ENCODE results near the gene ZRANB3.
"Not testable (repeated sequence)": the region's sequence is repeated elsewhere in the genome, so short reads cannot be mapped to it uniquely, and the experiment has no call there.

The ZRANB3 gene

DNA sequence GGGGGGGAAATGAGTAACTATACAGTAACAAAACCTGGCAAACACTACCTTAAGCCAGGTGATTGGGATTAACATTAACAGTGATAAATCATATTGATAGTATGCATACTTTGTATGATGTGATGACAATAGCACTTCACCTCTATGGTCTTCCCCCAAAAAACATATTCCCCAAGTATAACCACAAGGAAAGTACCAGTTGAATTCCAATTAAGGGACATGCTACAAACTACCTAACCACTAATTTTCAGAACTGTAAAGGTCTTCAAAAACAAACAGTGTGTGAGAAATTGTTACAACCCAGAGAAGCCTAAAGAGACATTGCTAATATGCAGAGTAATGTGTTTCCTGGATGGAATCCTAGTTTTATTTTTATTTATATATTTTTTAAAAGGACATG is 152.4 kb downstream of the ZRANB3 start:
- CTCF ChIA-PET, result no interaction called here
- POLR2A ChIA-PET, result no interaction called here
- no peak for DNase-seq (ENCODE audit: extremely low spot score)
- TF ChIP-seq FOXM1 (IDR thresholded peaks at IDR 0.05; ENCODE audit: borderline replicate concordance) (no peak), ELF4 (IDR thresholded peaks at IDR 0.05) (no peak), FOXK2 (IDR thresholded peaks at IDR 0.05) (no peak), TARDBP (IDR thresholded peaks at IDR 0.05) (no peak), FOXA1 (IDR thresholded peaks at IDR 0.05) (no peak), NFRKB (IDR thresholded peaks at IDR 0.05) (no peak), BHLHE40 (IDR thresholded peaks at IDR 0.05; ENCODE audit: borderline replicate concordance) (no peak), L3MBTL2 (conservative IDR thresholded peaks at IDR 0.05) (no peak), CTBP1 (IDR thresholded peaks at IDR 0.05; ENCODE audit: borderline replicate concordance) (no peak), HDGF (IDR thresholded peaks at IDR 0.05; ENCODE audit: borderline replicate concordance) (no peak), SUZ12 (IDR thresholded peaks at IDR 0.05) (no peak)

GRCh38 chr2:135373702-135374101 is 157.3 kb downstream of the ZRANB3 start:
- ChIA-PET CTCF (no interaction called here), POLR2A (no interaction called here)
- DNase-seq (ENCODE audit: extremely low spot score), result no peak
- TF ChIP-seq, protein P1, sequence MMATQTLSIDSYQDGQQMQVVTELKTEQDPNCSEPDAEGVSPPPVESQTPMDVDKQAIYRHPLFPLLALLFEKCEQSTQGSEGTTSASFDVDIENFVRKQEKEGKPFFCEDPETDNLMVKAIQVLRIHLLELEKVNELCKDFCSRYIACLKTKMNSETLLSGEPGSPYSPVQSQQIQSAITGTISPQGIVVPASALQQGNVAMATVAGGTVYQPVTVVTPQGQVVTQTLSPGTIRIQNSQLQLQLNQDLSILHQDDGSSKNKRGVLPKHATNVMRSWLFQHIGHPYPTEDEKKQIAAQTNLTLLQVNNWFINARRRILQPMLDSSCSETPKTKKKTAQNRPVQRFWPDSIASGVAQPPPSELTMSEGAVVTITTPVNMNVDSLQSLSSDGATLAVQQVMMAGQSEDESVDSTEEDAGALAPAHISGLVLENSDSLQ (IDR thresholded peaks at IDR 0.05), result no peak
- TF ChIP-seq FOXK2 (IDR thresholded peaks at IDR 0.05) (no peak), TARDBP (IDR thresholded peaks at IDR 0.05) (no peak), SUZ12 (IDR thresholded peaks at IDR 0.05) (no peak)

DNA sequence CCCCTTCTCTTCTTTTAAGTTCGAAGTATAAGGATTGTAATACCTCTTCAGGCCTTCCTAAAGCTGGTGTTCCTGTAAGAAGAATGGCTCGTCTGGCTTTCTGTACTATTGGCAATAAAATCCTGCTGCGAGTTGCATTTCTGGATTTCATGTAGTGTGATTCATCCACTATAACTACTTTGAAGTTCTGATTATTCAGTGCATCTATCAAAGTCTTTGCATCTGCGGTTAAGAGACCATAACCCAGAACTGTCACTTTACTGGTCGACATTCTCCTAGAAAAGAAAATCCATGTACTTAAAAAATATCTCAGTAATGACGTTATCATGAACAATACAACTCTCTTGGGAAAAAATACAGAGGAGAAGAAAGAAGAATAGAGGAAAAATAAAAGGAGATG is 181.1 kb downstream of the ZRANB3 start:
- TF ChIP-seq FOXM1 (IDR thresholded peaks at IDR 0.05; ENCODE audit: borderline replicate concordance) (no peak), SP1 (IDR thresholded peaks at IDR 0.05) (no peak), CTBP1 (IDR thresholded peaks at IDR 0.05; ENCODE audit: borderline replicate concordance) (no peak), SUZ12 (IDR thresholded peaks at IDR 0.05) (no peak), ELF4 (IDR thresholded peaks at IDR 0.05) (no peak), NFRKB (IDR thresholded peaks at IDR 0.05) (no peak)
- CTCF ChIA-PET, result no interaction called here

DNA sequence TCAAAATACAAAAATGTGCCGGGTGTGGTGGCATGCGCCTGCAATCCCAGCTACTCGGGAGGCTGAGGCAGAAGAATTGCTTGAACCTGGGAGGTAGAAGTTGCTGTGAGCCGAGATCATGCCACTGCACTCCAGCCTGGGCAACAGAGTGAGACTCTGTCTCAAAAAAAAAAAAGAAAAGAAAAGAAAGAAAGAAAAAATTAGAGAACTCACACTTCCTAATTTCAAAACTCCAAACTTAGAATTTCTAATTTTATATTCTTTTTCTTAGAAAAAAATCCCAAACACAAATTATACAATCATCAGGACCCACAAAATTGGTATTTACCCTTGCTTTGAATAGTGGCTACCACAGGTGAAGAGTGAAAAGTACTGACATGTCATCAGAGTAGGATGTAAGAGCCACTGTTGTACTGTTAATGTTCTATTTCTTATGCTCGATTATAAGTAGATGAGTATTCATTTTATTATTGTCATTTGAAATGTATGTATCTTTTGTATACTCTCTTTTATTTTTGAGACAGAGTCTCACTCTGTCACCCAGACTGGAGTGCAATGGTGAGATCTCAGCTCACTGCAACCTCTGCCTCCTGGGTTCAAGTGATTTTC is 182.8 kb downstream of the ZRANB3 start:
- CTCF ChIA-PET; DNase-seq (ENCODE audit: extremely low spot score); POLR2A ChIA-PET: not testable (repeated sequence)

More for the DNA sequence above, 181.1 kb downstream of the ZRANB3 start:
- POLR2A ChIA-PET, result no interaction called here
- no peak for DNase-seq (ENCODE audit: extremely low spot score)

DNA sequence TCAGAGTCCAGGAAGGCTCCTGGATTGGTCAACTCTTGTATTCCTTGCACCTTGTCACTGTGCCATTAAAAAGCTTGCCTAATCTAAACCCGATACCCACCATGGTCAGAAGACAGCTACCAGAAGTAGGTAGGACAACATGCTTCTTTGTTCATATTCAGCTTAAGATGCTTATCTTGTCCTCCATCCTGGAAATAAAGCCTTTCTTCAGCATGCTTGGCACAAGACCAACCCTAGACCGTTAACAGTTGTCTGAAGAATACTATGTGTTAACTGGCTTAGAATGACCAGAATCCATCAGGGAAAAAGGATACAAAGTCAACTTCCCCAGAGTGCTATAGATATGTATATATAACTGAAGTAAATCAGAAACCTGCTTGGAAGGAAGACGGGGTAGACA is 193.9 kb downstream of the ZRANB3 start:
- TF ChIP-seq LEF1 (IDR thresholded peaks at IDR 0.05; ENCODE audit: borderline replicate concordance), result no peak
- TF ChIP-seq SUZ12 (IDR thresholded peaks at IDR 0.05), result no peak
- TF ChIP-seq ELF4 (IDR thresholded peaks at IDR 0.05), result no peak
- TF ChIP-seq SP1 (IDR thresholded peaks at IDR 0.05), result no peak
- TF ChIP-seq ARNT (IDR thresholded peaks at IDR 0.05), result no peak
- no peak for TF ChIP-seq NFRKB (IDR thresholded peaks at IDR 0.05)
- no peak for TF ChIP-seq TARDBP (IDR thresholded peaks at IDR 0.05)
- TF ChIP-seq ZNF384 (IDR thresholded peaks at IDR 0.05), result no peak
- no peak for TF ChIP-seq FOXM1 (IDR thresholded peaks at IDR 0.05; ENCODE audit: borderline replicate concordance)
- no peak for TF ChIP-seq HDGF (IDR thresholded peaks at IDR 0.05; ENCODE audit: borderline replicate concordance)
- no peak for TF ChIP-seq L3MBTL2 (conservative IDR thresholded peaks at IDR 0.05)
- TF ChIP-seq BHLHE40 (IDR thresholded peaks at IDR 0.05; ENCODE audit: borderline replicate concordance), result no peak
- TF ChIP-seq FOXK2 (IDR thresholded peaks at IDR 0.05), result no peak
- TF ChIP-seq, protein P1 (IDR thresholded peaks at IDR 0.05), result no peak
- no peak for TF ChIP-seq CTBP1 (IDR thresholded peaks at IDR 0.05; ENCODE audit: borderline replicate concordance)
- no peak for TF ChIP-seq FOXA1 (IDR thresholded peaks at IDR 0.05)
- ChIA-PET CTCF (no interaction called here), POLR2A (no interaction called here)
- no peak for DNase-seq (ENCODE audit: extremely low spot score)

DNA sequence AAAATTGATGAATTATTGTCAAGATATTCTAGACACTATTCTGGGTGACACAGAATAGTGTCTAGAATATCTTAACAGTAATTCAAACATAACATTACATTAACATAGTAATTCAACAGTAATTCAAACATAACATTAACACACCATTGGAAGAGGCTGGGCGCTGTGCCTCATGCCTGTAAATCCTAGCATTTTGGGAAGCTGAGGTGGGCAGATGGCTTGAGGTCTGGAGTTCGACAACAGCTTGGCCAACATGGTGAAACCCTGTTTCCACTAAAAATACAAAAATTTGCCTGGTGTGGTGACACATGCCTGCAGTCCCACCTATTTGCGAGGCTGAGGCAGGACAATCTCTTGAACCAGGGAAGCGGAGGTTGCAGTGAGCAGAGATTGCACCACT is 195.8 kb downstream of the ZRANB3 start:
- POLR2A ChIA-PET, result no interaction called here
- no peak for TF ChIP-seq SUZ12 (IDR thresholded peaks at IDR 0.05)
- TF ChIP-seq CTBP1 (IDR thresholded peaks at IDR 0.05; ENCODE audit: borderline replicate concordance), result no peak
- TF ChIP-seq, protein P1 (IDR thresholded peaks at IDR 0.05), result no peak
- TF ChIP-seq ARNT (IDR thresholded peaks at IDR 0.05), result no peak
- no peak for TF ChIP-seq FOXA1 (IDR thresholded peaks at IDR 0.05)
- TF ChIP-seq FOXM1 (IDR thresholded peaks at IDR 0.05; ENCODE audit: borderline replicate concordance), result no peak
- TF ChIP-seq SP1 (IDR thresholded peaks at IDR 0.05), result no peak
- no peak for TF ChIP-seq ELF4 (IDR thresholded peaks at IDR 0.05)
- no peak for TF ChIP-seq ZNF384 (IDR thresholded peaks at IDR 0.05)
- TF ChIP-seq FOXK2 (IDR thresholded peaks at IDR 0.05), result no peak
- TF ChIP-seq HDGF (IDR thresholded peaks at IDR 0.05; ENCODE audit: borderline replicate concordance), result no peak
- no peak for TF ChIP-seq NFRKB (IDR thresholded peaks at IDR 0.05)
- no peak for TF ChIP-seq LEF1 (IDR thresholded peaks at IDR 0.05; ENCODE audit: borderline replicate concordance)
- TF ChIP-seq TARDBP (IDR thresholded peaks at IDR 0.05), result no peak
- no peak for TF ChIP-seq BHLHE40 (IDR thresholded peaks at IDR 0.05; ENCODE audit: borderline replicate concordance)
- no peak for TF ChIP-seq L3MBTL2 (conservative IDR thresholded peaks at IDR 0.05)
- CTCF ChIA-PET, result interaction anchor here (0.6 kb wide), 1 partner anchor 18 kb away, joined by 3 read pairs; no protein-coding TSS in a partner anchor
- DNase-seq (ENCODE audit: extremely low spot score), result no peak

DNA sequence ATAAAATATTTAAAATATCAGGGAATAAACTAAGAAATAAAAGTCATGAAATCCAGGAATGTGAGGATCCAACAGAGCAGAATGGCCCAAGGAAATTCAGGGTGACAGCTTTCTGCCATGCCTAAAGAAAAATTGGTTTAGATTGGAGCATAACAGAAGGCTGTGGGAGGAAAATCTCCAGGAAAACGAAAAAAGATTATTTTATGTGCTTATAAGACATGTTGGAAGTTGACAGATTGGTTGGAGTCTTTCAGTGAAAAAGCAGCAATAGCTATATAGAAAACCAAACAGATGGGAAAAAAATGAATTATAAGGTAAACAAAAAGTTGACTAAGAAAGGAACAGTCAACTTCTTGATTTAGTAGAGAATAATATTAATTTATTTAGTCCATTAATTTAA is 203.9 kb downstream of the ZRANB3 start:
- TF ChIP-seq, protein P1 (IDR thresholded peaks at IDR 0.05), result no peak
- TF ChIP-seq SUZ12 (IDR thresholded peaks at IDR 0.05), result no peak
- no peak for TF ChIP-seq LEF1 (IDR thresholded peaks at IDR 0.05; ENCODE audit: borderline replicate concordance)
- TF ChIP-seq TARDBP (IDR thresholded peaks at IDR 0.05), result no peak
- TF ChIP-seq FOXA1 (IDR thresholded peaks at IDR 0.05), result no peak
- TF ChIP-seq NFRKB (IDR thresholded peaks at IDR 0.05), result no peak
- no peak for TF ChIP-seq HDGF (IDR thresholded peaks at IDR 0.05; ENCODE audit: borderline replicate concordance)
- POLR2A ChIA-PET, result no interaction called here
- no peak for DNase-seq (ENCODE audit: extremely low spot score)

More for the DNA sequence above, 203.9 kb downstream of the ZRANB3 start:
- CTCF ChIA-PET, result no interaction called here

Measured in HEK293T (cell line).